Sciatic nerve (tissue), 2 donors: ENCODE measurements around the gene DUSP10. TPM values are rescaled to one million over a fixed set of nuclear protein-coding genes. Genes with fewer than 3 reads are reported as not detected.
A peak's percentile ranks its signal among the peaks of the same experiment; 100 is the strongest.

Experiments
- ATAC-seq: fragments of 200-7000 bp; cut with Tn5 transposase; one replicate; pipeline ENCODE4 v1.9.1; 2020; ENCODE audit warnings: mild to moderate bottlenecking, moderate library complexity
- DNase-seq: peaks from one replicate; pipeline ENCODE4 v3.0.0-alpha.2; 2020; ENCODE audit warnings: low spot score
- intact Hi-C: fragments of 100-400 bp; cut with DNase I; formaldehyde crosslinking; loops from one replicate; pipeline ENCODE4 v1.14.2; 2022
- total RNA-seq: library from RNA; stranded (reverse); fragmentation: NEBNext Ultra II Directional; extraction: Animal tissue kit (Norgen Biotek cat#: 25700); gene quantifications from one replicate; pipeline ENCODE4 v1.2.1, GENCODE V29; 2021
- donor health status: DM: no; HTN: no; CAD: no.
- donor health status: DM: no; HTN: no; CAD: no.

The DUSP10 gene
- total RNA-seq, 1 donor from 2014 or later: 4.7 TPM

GRCh38 chr1:221700948-221701347, 40.9 kb downstream of the DUSP10 start:
- DNase-seq: no peak
- no peak for ATAC-seq
- intact Hi-C loops: no loop called here

- no peak for ATAC-seq
- DNase-seq: no peak
- intact Hi-C loops: no loop called here
Observed at GRCh38 chr1:221700536-221700935, 41.4 kb downstream of the DUSP10 start.

- ATAC-seq: no peak
- no peak for DNase-seq
- intact Hi-C loops: no loop called here
Observed at GRCh38 chr1:221699978-221700519, 41.8 kb downstream of the DUSP10 start.

GRCh38 chr1:221699577-221699976, 42.3 kb downstream of the DUSP10 start:
- intact Hi-C loops: no loop called here
- DNase-seq (no peak), ATAC-seq (no peak)

GRCh38 chr1:221698579-221699349, 43.1 kb downstream of the DUSP10 start:
- ATAC-seq (peak; percentile 45), DNase-seq (no peak)
- intact Hi-C loops: no loop called here

- intact Hi-C loops: no loop called here
- DNase-seq (no peak), ATAC-seq (no peak)
Observed at GRCh38 chr1:221697923-221698425, 43.9 kb downstream of the DUSP10 start.

- intact Hi-C loops: no loop called here
- DNase-seq (no peak), ATAC-seq (no peak)
Observed at GRCh38 chr1:221696718-221697461, 45.0 kb downstream of the DUSP10 start.

- no peak for ATAC-seq
- intact Hi-C loops: no loop called here
- no peak for DNase-seq
Observed at GRCh38 chr1:221696027-221696426, 45.9 kb downstream of the DUSP10 start.

GRCh38 chr1:221695301-221695700, 46.6 kb downstream of the DUSP10 start:
- DNase-seq (no peak), ATAC-seq (no peak)
- intact Hi-C loops: no loop called here

GRCh38 chr1:221694109-221694508, 47.8 kb downstream of the DUSP10 start:
- no peak for DNase-seq
- intact Hi-C loops: no loop called here

GRCh38 chr1:221693087-221693486, 48.8 kb downstream of the DUSP10 start:
- no peak for DNase-seq
- intact Hi-C loops: no loop called here
- ATAC-seq: no peak

More at GRCh38 chr1:221694109-221694508, 47.8 kb downstream of the DUSP10 start:
- ATAC-seq: no peak

- no peak for DNase-seq
- intact Hi-C loops: no loop called here
- no peak for ATAC-seq
Observed at GRCh38 chr1:221692643-221693042, 49.2 kb downstream of the DUSP10 start.

GRCh38 chr1:221691261-221691660, 50.6 kb downstream of the DUSP10 start:
- ATAC-seq (no peak), DNase-seq (no peak)
- intact Hi-C loops: no loop called here

- intact Hi-C loops: no loop called here
- DNase-seq (no peak), ATAC-seq (no peak)
Observed at GRCh38 chr1:221690858-221691257, 51.0 kb downstream of the DUSP10 start.

- DNase-seq: no peak
- ATAC-seq: no peak
- intact Hi-C loops: no loop called here
Observed at GRCh38 chr1:221689138-221689537, 52.8 kb downstream of the DUSP10 start.

- intact Hi-C loops: no loop called here
- DNase-seq: no peak
- ATAC-seq: no peak
Observed at GRCh38 chr1:221688488-221688843, 53.4 kb downstream of the DUSP10 start.

GRCh38 chr1:221687836-221688487, 53.9 kb downstream of the DUSP10 start:
- ATAC-seq (no peak), DNase-seq (no peak)
- intact Hi-C loops: no loop called here

- intact Hi-C loops: no loop called here
- ATAC-seq (no peak), DNase-seq (no peak)
Observed at GRCh38 chr1:221683681-221684080, 58.2 kb downstream of the DUSP10 start.

- DNase-seq (no peak), ATAC-seq (no peak)
- intact Hi-C loops: no loop called here
Observed at GRCh38 chr1:221680085-221680484, 61.8 kb downstream of the DUSP10 start.

GRCh38 chr1:221678014-221678413, 63.9 kb downstream of the DUSP10 start:
- DNase-seq (no peak), ATAC-seq (no peak)
- intact Hi-C loops: no loop called here
